Suprapubic skin (tissue), 4 donors: Measurements from ENCODE around the gene TBC1D2B.
A peak's percentile ranks its signal among the peaks of the same experiment; 100 is the strongest.

ENCODE experiments used
- CTCF ChIP-seq, 2 donors: fragments of 200-600 bp in 1 of 2; fragments of 450-650 bp in 1 of 2; sonication (generic) in 1 of 2; IDR thresholded peaks; one replicate each; pipeline ENCODE4 v1.5.1; 2016 to 2019; ENCODE audit warnings: antibody characterized with exemption in 2 of 2, mild to moderate bottlenecking in 1 of 2, moderate library complexity in 1 of 2
- EP300 ChIP-seq: sonication (generic); formaldehyde crosslinking; IDR thresholded peaks from one replicate; pipeline ENCODE4 v1.6.1; 2017; ENCODE audit warnings: antibody characterized with exemption
- POLR2A ChIP-seq, 2 donors: fragments of 450-650 bp; IDR thresholded peaks; one replicate each; pipeline ENCODE4 v1.6.1; 2017; ENCODE audit warnings: antibody characterized with exemption in 2 of 2, mild to moderate bottlenecking in 2 of 2, moderate library complexity in 2 of 2
- POLR2AphosphoS5 ChIP-seq, 3 donors: sonication (generic); formaldehyde crosslinking; IDR thresholded peaks; one replicate each; pipeline ENCODE4 v1.6.1; 2017; ENCODE audit warnings: antibody characterized with exemption in 3 of 3

- TF ChIP-seq CTCF (IDR thresholded peaks at IDR 0.05) = peak; percentile 42 to 52
- TF ChIP-seq EP300 = no peak
- TF ChIP-seq POLR2AphosphoS5 (IDR thresholded peaks at IDR 0.05) = no peak
- no peak for TF ChIP-seq POLR2A (IDR thresholded peaks at IDR 0.05)
These were observed 77.2 kb downstream of the TBC1D2B start for GRCh38 chr15:78000091-78000926.
